Thyroid gland (tissue), 4 donors: ENCODE measurements around the gene TADA1. TPM values are rescaled to one million over a fixed set of nuclear protein-coding genes. Genes with fewer than 3 reads are reported as not detected.

Experiments used
- DNase-seq, 2 donors: peaks; one replicate each; pipeline ENCODE4 v3.0.0-alpha.2; 2019
- H3K27ac ChIP-seq, 3 donors: fragments of 200-600 bp; sonication (generic); 1 replicate in 2 of 3; 2 replicates in 1 of 3; pipeline ENCODE4 v1.5.1; 2016 to 2019; ENCODE audit warnings: mild to moderate bottlenecking in 1 of 3, moderate library complexity in 1 of 3
- H3K27me3 ChIP-seq: fragments of 200-600 bp; sonication (generic); one replicate; pipeline ENCODE4 v1.5.1; 2019
- H3K36me3 ChIP-seq, 2 donors: fragments of 200-600 bp; sonication (generic); one replicate each; pipeline ENCODE4 v1.5.1; 2016 to 2019
- H3K4me1 ChIP-seq, 2 donors: fragments of 200-600 bp; sonication (generic); one replicate each; pipeline ENCODE4 v1.5.1; 2017 to 2019
- H3K4me3 ChIP-seq, 3 donors: fragments of 200-600 bp; sonication (generic); replicated peaks in 1 of 3; 1 replicate in 2 of 3; 2 replicates in 1 of 3; pipeline ENCODE4 v1.5.1; 2016; ENCODE audit warnings: mild to moderate bottlenecking in 1 of 3
- H3K9me3 ChIP-seq: fragments of 200-600 bp; sonication (generic); one replicate; pipeline ENCODE4 v1.5.1; 2017
- CTCF ChIP-seq, 6 experiments: fragments of 200-600 bp in 3 of 6; fragments of 450-650 bp in 3 of 6; sonication (generic) in 3 of 6; IDR thresholded peaks; one replicate each; pipeline ENCODE4 v1.5.1; 2016 to 2019; ENCODE audit warnings: antibody characterized with exemption in 6 of 6, mild to moderate bottlenecking in 2 of 6, inconsistent platforms in 1 of 6, moderate library complexity in 1 of 6
- POLR2A ChIP-seq, 2 donors: fragments of 450-650 bp; IDR thresholded peaks; one replicate each; pipeline ENCODE4 v1.6.1; 2017; ENCODE audit warnings: antibody characterized with exemption in 2 of 2, mild to moderate bottlenecking in 2 of 2, moderate library complexity in 1 of 2
- WGBS, 2 donors: methylation state at CpG; one replicate each; pipeline ENCODE4 v1.1.5; 2017; 5-methylcytosine and 5-hydroxymethylcytosine counted together
- intact Hi-C: fragments of 100-400 bp; cut with DNase I; formaldehyde crosslinking; loops from one replicate; pipeline ENCODE4 v1.15.1; 2023
- total RNA-seq, 4 donors: library from RNA; depleted of rRNA; stranded (reverse); fragments of >200 nt; gene quantifications; one replicate each; pipeline ENCODE4 v1.2.3, GENCODE V29; 2016

The TADA1 gene
- total RNA-seq, 4 donors from 2014 or later = 14.6 to 17.3 (median 16.1) TPM

- no peaks in the 10 kb centered on the region for H3K27me3 ChIP-seq
- no peak for DNase-seq
- intact Hi-C loops = no loop called here
- H3K27ac ChIP-seq = no peak overlapping the region
- peaks cover 42 to 57% of the 10 kb centered on the region in 2 donors for H3K36me3 ChIP-seq
- H3K4me3 ChIP-seq = no peak overlapping the region
- no peaks in the 10 kb centered on the region for H3K4me1 ChIP-seq
- no peak for TF ChIP-seq POLR2A (IDR thresholded peaks at IDR 0.05)
- TF ChIP-seq CTCF (IDR thresholded peaks at IDR 0.05) = no peak
- 97 to 98% methylated on average over 20 of the region's 20 CpGs for WGBS, 2 donors
- H3K9me3 ChIP-seq = no peaks in the 10 kb centered on the region
These were observed 26.9 kb downstream of the TADA1 start for GRCh38 chr1:166849135-166849534.

- intact Hi-C loops = no loop called here
- TF ChIP-seq CTCF (IDR thresholded peaks at IDR 0.05) (no peak), POLR2A (IDR thresholded peaks at IDR 0.05) (no peak)
- Histone ChIP-seq H3K27me3 (no peaks in the 10 kb centered on the region), H3K9me3 (no peaks in the 10 kb centered on the region), H3K4me1 (peaks cover 0 to 7% of the 10 kb centered on the region in 2 donors), H3K27ac (no peak overlapping the region), H3K36me3 (peaks cover 51 to 64% of the 10 kb centered on the region in 2 donors), H3K4me3 (no peak overlapping the region)
- no peak for DNase-seq
These were observed 27.9 kb downstream of the TADA1 start for GRCh38 chr1:166848193-166848592.

- 76 to 77% methylated on average over 7 of the region's 7 CpGs for WGBS, 2 donors
- DNase-seq = no peak
- intact Hi-C loops = no loop called here
- H3K4me3 ChIP-seq = no peak overlapping the region
- H3K27ac ChIP-seq = no peak overlapping the region
- H3K27me3 ChIP-seq = no peaks in the 10 kb centered on the region
- TF ChIP-seq POLR2A (IDR thresholded peaks at IDR 0.05) = no peak
- no peak for TF ChIP-seq CTCF (IDR thresholded peaks at IDR 0.05)
- no peaks in the 10 kb centered on the region for H3K9me3 ChIP-seq
- H3K4me1 ChIP-seq = peaks cover 14 to 28% of the 10 kb centered on the region in 2 donors
- peaks cover 53 to 59% of the 10 kb centered on the region in 2 donors for H3K36me3 ChIP-seq
These were observed 31.3 kb downstream of the TADA1 start for GRCh38 chr1:166844791-166845190.

- Histone ChIP-seq H3K4me3 (no peak overlapping the region), H3K27ac (no peak overlapping the region), H3K9me3 (no peaks in the 10 kb centered on the region), H3K36me3 (peaks cover 45 to 51% of the 10 kb centered on the region in 2 donors), H3K4me1 (peaks cover 14 to 28% of the 10 kb centered on the region in 2 donors), H3K27me3 (no peaks in the 10 kb centered on the region)
- intact Hi-C loops = no loop called here
- DNase-seq = no peak
- TF ChIP-seq CTCF (IDR thresholded peaks at IDR 0.05) (no peak), POLR2A (IDR thresholded peaks at IDR 0.05) (no peak)
- 83 to 84% methylated on average over 7 of the region's 7 CpGs for WGBS, 2 donors
These were observed 32.1 kb downstream of the TADA1 start for GRCh38 chr1:166843769-166844596.

GRCh38 chr1:166843322-166843721 is 32.7 kb downstream of the TADA1 start:
- intact Hi-C loops = no loop called here
- H3K9me3 ChIP-seq = no peaks in the 10 kb centered on the region
- WGBS, 2 donors = 93% methylated on average over 6 of the region's 6 CpGs
- peaks cover 43 to 50% of the 10 kb centered on the region in 2 donors for H3K36me3 ChIP-seq
- peaks cover 20 to 32% of the 10 kb centered on the region in 2 donors for H3K4me1 ChIP-seq
- H3K27ac ChIP-seq = no peak overlapping the region
- TF ChIP-seq CTCF (IDR thresholded peaks at IDR 0.05) (no peak), POLR2A (IDR thresholded peaks at IDR 0.05) (no peak)
- DNase-seq = no peak
- H3K4me3 ChIP-seq = no peak overlapping the region
- H3K27me3 ChIP-seq = no peaks in the 10 kb centered on the region
